ENCODE data around the gene ADCY7.

- no peak for TF ChIP-seq CTCF (IDR thresholded peaks at IDR 0.05; ENCODE audit: insufficient read depth, low read length)
- TF ChIP-seq POLR2AphosphoS5 (IDR thresholded peaks at IDR 0.05; ENCODE audit: low read depth), result no peak
- no peak for TF ChIP-seq REST (IDR thresholded peaks at IDR 0.05; ENCODE audit: insufficient replicate concordance, low read depth)
Observed at GRCh38 chr16:50275428-50276325, 9.3 kb downstream of the ADCY7 start.
